ENCODE measurements around the gene CDH15. TPM values are rescaled to one million over a fixed set of nuclear protein-coding genes. Genes with fewer than 3 reads are reported as not detected.

Gene CDH15
- total and polyA plus RNA-seq, 2 experiments from 2014 or later: 0.06 TPM; not detected in 1

DNA sequence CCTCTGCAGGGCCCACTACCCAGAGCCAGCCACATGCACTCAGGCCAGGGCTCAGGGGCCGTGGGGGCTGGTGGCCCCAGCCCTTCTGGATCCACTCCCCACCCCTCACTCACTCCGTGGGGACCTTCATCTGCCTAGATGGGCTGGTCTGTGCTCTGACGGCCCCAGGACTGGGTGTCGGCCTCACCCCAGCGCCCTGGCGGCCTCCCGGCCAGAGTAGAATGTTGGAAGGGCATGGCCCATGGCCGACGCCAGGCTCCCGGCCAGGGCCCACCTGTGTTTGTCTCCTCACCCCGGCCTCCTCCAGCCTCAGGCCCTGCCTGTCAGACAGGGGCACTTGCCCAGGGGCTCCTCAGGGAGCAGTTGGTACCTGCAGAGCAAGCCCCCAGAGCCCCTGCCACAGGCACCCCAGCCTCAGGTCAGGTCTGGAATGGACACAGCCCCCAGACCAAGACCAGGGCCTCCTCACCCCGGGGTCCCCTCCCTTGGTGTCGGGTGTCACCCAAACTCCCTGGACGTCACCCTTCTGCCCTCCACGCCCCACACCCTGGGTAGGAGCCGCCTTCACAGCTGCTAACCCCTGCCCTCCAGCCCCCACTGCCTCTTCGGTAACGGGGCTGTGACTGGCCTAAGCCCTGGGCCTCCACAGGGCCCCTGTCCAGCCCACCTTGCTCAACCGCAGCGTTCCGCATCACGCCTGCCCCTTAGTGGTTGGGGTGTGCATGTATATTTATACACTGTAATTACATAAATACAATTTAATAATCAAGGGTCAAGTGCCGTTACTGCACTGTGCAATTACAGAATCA, 3.0 kb upstream of the CDH15 start:
- no peak overlapping the region for H2AFZ ChIP-seq
- in situ Hi-C loops (cut with MboI): no loop called here
- H3K27ac ChIP-seq: no peak overlapping the region
- peak; percentile 39 for DNase-seq
- H3F3A ChIP-seq (ENCODE audit: insufficient read depth): no peaks in the 10 kb centered on the region
- no peak overlapping the region for H3K4me2 ChIP-seq (ENCODE audit: unreplicated experiment)
- no peak overlapping the region for H3K4me3 ChIP-seq
- no peak for TF ChIP-seq EZH2phosphoT487 (IDR thresholded peaks at IDR 0.05; ENCODE audit: insufficient read depth, low read depth)
- TF ChIP-seq EZH2 (IDR thresholded peaks at IDR 0.05; ENCODE audit: insufficient read depth, poor library complexity, severe bottlenecking): no peak
- no peaks in the 10 kb centered on the region for H3K79me2 ChIP-seq (ENCODE audit: insufficient read depth)
- H3K36me3 ChIP-seq (ENCODE audit: low read depth): no peaks in the 10 kb centered on the region
- no peaks in the 10 kb centered on the region for H3K9me3 ChIP-seq (ENCODE audit: low read depth)
- no peaks in the 10 kb centered on the region for H4K20me1 ChIP-seq (ENCODE audit: insufficient read depth)
- no peak overlapping the region for H3K9ac ChIP-seq
- 0 out of 2 replicates have a peak, but pooled peaks cover 3% of the 10 kb centered on the region for H3K4me1 ChIP-seq (ENCODE audit: insufficient read depth)
- 23 to 25% methylated on average over 23 of the region's 23 CpGs for WGBS, 2 experiments (ENCODE audit: low coverage in 1 of 2, low lambda C conversion rate in 2 of 2, missing lambda C conversion rate in 2 of 2)
- H3K27me3 ChIP-seq (replicated peaks; ENCODE audit: insufficient read depth): no peaks in the 10 kb centered on the region; the same call in 1 of the 2 replicates
- H3K9me2 ChIP-seq (ENCODE audit: insufficient read depth): no peaks in the 10 kb centered on the region

GRCh38 chr16:89169778-89170177, 1.8 kb upstream of the CDH15 start:
- H3K27ac ChIP-seq: no peak overlapping the region
- H3K79me2 ChIP-seq (ENCODE audit: insufficient read depth): no peaks in the 10 kb centered on the region

DNA sequence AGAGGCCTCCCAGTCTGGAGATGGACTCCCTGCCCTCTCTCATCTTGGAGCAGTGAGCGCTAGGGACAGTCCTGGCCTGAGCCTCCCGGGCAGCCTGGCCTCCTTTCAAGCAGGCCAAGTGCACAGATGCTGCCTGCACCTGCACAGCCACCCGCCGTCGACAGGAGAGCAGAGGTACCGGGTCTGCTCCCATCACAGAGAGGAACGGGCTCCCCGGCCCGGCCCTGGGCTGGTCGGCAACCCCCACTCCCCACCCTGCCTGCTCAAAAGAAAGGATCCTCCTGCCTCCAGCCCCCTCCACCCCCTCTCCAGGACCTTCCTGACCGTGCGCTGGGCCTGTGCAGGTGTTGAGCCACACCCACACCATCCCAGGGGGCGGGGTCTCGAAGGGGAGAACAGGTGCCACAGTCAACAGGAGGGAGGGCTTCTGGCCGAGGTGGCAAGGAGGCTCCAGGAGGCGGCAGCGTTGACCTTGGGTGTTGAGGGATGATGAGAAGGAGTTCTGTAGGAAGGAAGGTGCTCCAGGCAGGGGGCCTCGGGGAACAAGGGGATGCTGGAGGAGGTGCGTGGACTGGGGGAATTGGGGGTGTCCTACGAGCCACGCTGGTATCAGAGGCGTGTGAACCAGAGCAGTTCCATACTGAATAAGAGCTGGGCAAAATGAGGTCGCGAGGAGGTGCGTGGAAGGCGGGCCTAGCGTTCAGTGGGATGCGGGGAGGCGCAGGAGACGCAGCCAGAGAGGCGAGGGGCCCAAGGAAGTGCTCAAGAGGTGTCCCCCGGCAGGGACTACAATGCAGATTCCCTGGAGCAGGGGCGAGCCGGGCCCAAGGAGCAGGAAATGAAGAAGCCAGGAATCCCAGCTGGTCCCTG, 967 bp upstream of the CDH15 start:
- no peaks in the 10 kb centered on the region for H3K79me2 ChIP-seq (ENCODE audit: insufficient read depth)
- H2AFZ ChIP-seq: no peak overlapping the region
- no peak for TF ChIP-seq EZH2 (IDR thresholded peaks at IDR 0.05; ENCODE audit: insufficient read depth, poor library complexity, severe bottlenecking)
- no peak for TF ChIP-seq EZH2phosphoT487 (IDR thresholded peaks at IDR 0.05; ENCODE audit: insufficient read depth, low read depth)
- no peak overlapping the region for H3K9ac ChIP-seq
- H3K36me3 ChIP-seq (ENCODE audit: low read depth): no peaks in the 10 kb centered on the region
- H3K9me3 ChIP-seq (ENCODE audit: low read depth): no peaks in the 10 kb centered on the region
- no peak overlapping the region for H3K4me3 ChIP-seq
- H3K4me1 ChIP-seq (ENCODE audit: insufficient read depth): 0 out of 2 replicates have a peak, but pooled peaks cover 3% of the 10 kb centered on the region
- H3K27me3 ChIP-seq (replicated peaks; ENCODE audit: insufficient read depth): no peaks in the 10 kb centered on the region; the same call in 1 of the 2 replicates
- H3K27ac ChIP-seq: no peak overlapping the region
- 6 to 10% methylated on average over 25 to 33 of the region's 34 CpGs for WGBS, 2 experiments (ENCODE audit: low coverage in 1 of 2, low lambda C conversion rate in 2 of 2, missing lambda C conversion rate in 2 of 2)
- no peaks in the 10 kb centered on the region for H4K20me1 ChIP-seq (ENCODE audit: insufficient read depth)
- no peaks in the 10 kb centered on the region for H3F3A ChIP-seq (ENCODE audit: insufficient read depth)
- no peak overlapping the region for H3K4me2 ChIP-seq (ENCODE audit: unreplicated experiment)
- H3K9me2 ChIP-seq (ENCODE audit: insufficient read depth): no peaks in the 10 kb centered on the region
- in situ Hi-C loops (cut with MboI): no loop called here
- DNase-seq: no peak

More at GRCh38 chr16:89169778-89170177, 1.8 kb upstream of the CDH15 start:
- Histone ChIP-seq H3K9me2 (ENCODE audit: insufficient read depth) (no peaks in the 10 kb centered on the region), H3K4me2 (ENCODE audit: unreplicated experiment) (no peak overlapping the region), H3K9me3 (ENCODE audit: low read depth) (no peaks in the 10 kb centered on the region), H4K20me1 (ENCODE audit: insufficient read depth) (no peaks in the 10 kb centered on the region), H3K27me3 (replicated peaks; ENCODE audit: insufficient read depth) (no peaks in the 10 kb centered on the region; the same call in 1 of the 2 replicates), H3K4me3 (no peak overlapping the region), H2AFZ (no peak overlapping the region), H3K9ac (no peak overlapping the region), H3K4me1 (ENCODE audit: insufficient read depth) (0 out of 2 replicates have a peak, but pooled peaks cover 3% of the 10 kb centered on the region), H3K36me3 (ENCODE audit: low read depth) (no peaks in the 10 kb centered on the region), H3F3A (ENCODE audit: insufficient read depth) (no peaks in the 10 kb centered on the region)
- TF ChIP-seq EZH2 (IDR thresholded peaks at IDR 0.05; ENCODE audit: insufficient read depth, poor library complexity, severe bottlenecking): no peak
- no peak for TF ChIP-seq EZH2phosphoT487 (IDR thresholded peaks at IDR 0.05; ENCODE audit: insufficient read depth, low read depth)
- in situ Hi-C loops (cut with MboI): no loop called here
- WGBS, 2 experiments (ENCODE audit: low coverage in 1 of 2, low lambda C conversion rate in 2 of 2, missing lambda C conversion rate in 2 of 2): 51 to 55% methylated on average over 10 to 14 of the region's 14 CpGs
- no peak for DNase-seq

GRCh38 chr16:89172171-89172527, 601 bp downstream of the CDH15 start:
- Histone ChIP-seq H3K9me3 (ENCODE audit: low read depth) (no peaks in the 10 kb centered on the region), H3K4me3 (no peak overlapping the region), H4K20me1 (ENCODE audit: insufficient read depth) (no peaks in the 10 kb centered on the region), H3K4me1 (ENCODE audit: insufficient read depth) (0 out of 2 replicates have a peak, but pooled peaks cover 1% of the 10 kb centered on the region), H3K27ac (no peak overlapping the region), H3K27me3 (replicated peaks; ENCODE audit: insufficient read depth) (no peaks in the 10 kb centered on the region; the same call in 1 of the 2 replicates), H3K9ac (no peak overlapping the region), H3K79me2 (ENCODE audit: insufficient read depth) (no peaks in the 10 kb centered on the region), H2AFZ (no peak overlapping the region), H3K36me3 (ENCODE audit: low read depth) (no peaks in the 10 kb centered on the region), H3K9me2 (ENCODE audit: insufficient read depth) (no peaks in the 10 kb centered on the region), H3K4me2 (ENCODE audit: unreplicated experiment) (no peak overlapping the region), H3F3A (ENCODE audit: insufficient read depth) (no peaks in the 10 kb centered on the region)
- 83 to 84% methylated on average over 9 to 11 of the region's 11 CpGs for WGBS, 2 experiments (ENCODE audit: low coverage in 1 of 2, low lambda C conversion rate in 2 of 2, missing lambda C conversion rate in 2 of 2)
- TF ChIP-seq EZH2phosphoT487 (IDR thresholded peaks at IDR 0.05; ENCODE audit: insufficient read depth, low read depth) (no peak), EZH2 (IDR thresholded peaks at IDR 0.05; ENCODE audit: insufficient read depth, poor library complexity, severe bottlenecking) (no peak)
- in situ Hi-C loops (cut with MboI): no loop called here
- DNase-seq: no peak
